Astrocyte of the cerebellum (primary cell): Measurements from ENCODE around the gene ARMC9.
"Not testable (repeated sequence)": the region's sequence is repeated elsewhere in the genome, so short reads cannot be mapped to it uniquely, and the experiment has no call there.

Source experiments
- DNase-seq: peaks from one replicate; pipeline ENCODE4 v3.0.0-alpha.2; 2011; ENCODE audit warnings: low read depth
- H3K4me3 ChIP-seq: 2 replicates; pipeline ENCODE4 v1.5.1; 2011; ENCODE audit warnings: mild to moderate bottlenecking, low read depth, low read length, moderate library complexity
- in situ Hi-C: cut with HindIII; loops from 2 replicates; pipeline ENCODE4 v1.10.0; 2017; ENCODE audit warnings: low sequenced_read_pairs
- TF ChIP-seq, protein P1 (sequence below): IDR thresholded peaks from 2 replicates; pipeline ENCODE4 v1.5.1; 2012; ENCODE audit warnings: low read length, low read depth, moderate library complexity, mild to moderate bottlenecking; ENCODE audit errors: missing control alignments

Gene ARMC9

DNA sequence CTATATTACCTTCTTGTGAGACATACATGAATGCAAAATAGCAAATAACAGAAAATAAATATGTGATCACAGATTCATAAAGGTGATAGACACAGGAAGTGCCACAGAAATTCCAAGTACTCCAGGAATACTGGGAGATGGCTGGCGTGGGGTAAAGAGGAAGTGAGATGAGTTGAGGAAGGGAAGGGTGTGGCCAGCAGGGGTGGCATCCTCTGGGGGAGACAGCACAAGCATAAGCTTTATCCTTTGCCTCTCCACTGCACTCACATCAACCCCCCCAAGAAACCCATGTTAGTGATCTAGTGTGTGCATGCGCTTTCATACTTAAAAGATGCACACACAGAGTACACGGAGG, 102.3 kb downstream of the ARMC9 start:
- no peak for DNase-seq
- TF ChIP-seq, protein P1, sequence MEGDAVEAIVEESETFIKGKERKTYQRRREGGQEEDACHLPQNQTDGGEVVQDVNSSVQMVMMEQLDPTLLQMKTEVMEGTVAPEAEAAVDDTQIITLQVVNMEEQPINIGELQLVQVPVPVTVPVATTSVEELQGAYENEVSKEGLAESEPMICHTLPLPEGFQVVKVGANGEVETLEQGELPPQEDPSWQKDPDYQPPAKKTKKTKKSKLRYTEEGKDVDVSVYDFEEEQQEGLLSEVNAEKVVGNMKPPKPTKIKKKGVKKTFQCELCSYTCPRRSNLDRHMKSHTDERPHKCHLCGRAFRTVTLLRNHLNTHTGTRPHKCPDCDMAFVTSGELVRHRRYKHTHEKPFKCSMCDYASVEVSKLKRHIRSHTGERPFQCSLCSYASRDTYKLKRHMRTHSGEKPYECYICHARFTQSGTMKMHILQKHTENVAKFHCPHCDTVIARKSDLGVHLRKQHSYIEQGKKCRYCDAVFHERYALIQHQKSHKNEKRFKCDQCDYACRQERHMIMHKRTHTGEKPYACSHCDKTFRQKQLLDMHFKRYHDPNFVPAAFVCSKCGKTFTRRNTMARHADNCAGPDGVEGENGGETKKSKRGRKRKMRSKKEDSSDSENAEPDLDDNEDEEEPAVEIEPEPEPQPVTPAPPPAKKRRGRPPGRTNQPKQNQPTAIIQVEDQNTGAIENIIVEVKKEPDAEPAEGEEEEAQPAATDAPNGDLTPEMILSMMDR: no peak
- in situ Hi-C loops: loop anchor here (5.0 kb wide), 1 partner anchor 157 kb away; no protein-coding TSS in a partner anchor
- no peak overlapping the region for H3K4me3 ChIP-seq

DNA sequence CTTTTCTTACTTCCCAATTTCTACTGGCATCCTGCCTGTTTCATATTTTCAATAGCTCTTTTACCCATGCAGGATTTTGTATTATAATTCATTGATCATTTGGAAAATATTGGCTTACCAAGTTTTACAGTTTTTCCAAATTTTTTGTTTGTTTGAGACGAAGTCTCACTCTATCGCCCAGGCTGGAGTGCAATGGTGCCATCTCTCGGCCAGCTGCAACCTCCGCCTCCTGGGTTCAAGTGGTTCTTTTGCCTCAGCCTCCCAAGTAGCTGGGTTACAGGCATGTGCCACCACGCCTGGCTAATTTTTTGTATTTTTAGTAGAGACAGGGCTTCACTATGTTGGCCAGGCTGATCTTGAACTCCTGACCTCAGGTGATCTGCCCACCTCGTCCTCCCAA, 105.8 kb downstream of the ARMC9 start:
- not testable (repeated sequence) for H3K4me3 ChIP-seq, DNase-seq
- in situ Hi-C loops: loop anchor here (5.0 kb wide), 1 partner anchor 153 kb away; no protein-coding TSS in a partner anchor

DNA sequence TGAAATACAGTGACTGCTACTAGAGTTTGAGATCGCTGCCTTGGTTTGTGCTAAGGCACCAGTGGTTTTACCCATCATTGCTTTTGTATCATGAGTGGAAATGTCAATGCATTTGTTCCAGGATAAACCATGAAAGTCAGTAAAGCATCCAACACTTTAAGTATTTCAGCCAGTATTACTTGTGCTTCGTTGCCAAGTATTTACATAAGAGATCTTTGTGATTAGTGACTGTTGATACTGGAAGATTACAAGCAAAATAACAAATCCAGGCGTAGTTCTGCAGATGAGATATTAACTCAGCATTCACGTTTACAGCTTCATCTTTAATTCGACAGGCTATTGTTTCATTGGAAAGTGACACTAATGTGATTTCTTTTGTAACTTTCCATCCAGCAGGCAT, 106.8 kb downstream of the ARMC9 start:
- H3K4me3 ChIP-seq: no peak overlapping the region
- in situ Hi-C loops: no loop called here
- no peak for DNase-seq
- TF ChIP-seq, protein P1: no peak

DNA sequence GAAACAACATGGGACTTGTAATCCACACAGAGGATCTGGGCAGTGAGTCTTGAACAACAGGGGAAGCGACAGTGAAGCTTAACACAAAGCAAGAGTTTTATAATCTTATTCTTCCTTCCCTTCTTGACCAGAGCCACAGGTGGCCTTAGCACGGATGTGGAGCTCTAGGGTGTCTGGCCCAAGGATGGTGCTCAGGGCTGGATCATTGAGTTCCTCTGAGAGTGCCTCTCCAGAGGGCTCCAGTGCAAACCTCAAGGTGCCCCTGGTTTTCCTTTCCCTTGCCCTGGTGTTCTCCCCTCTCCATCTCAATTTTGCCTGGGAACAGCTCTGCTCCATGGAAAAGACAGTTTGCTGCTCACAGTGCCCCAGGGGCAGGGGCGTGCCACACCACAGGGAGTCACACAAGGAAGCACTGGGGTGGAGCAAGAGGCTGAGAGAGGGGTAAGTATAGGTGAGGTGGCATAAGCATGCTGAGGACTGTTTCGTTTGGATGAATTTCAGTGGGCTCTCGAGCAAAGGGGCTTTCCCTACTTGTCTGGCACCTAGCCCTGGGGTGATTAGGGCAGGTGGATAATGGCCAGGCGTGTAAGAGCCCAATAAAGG, 108.5 kb downstream of the ARMC9 start:
- TF ChIP-seq, protein P1: no peak
- DNase-seq: no peak
- in situ Hi-C loops: no loop called here
- H3K4me3 ChIP-seq: no peak overlapping the region

DNA sequence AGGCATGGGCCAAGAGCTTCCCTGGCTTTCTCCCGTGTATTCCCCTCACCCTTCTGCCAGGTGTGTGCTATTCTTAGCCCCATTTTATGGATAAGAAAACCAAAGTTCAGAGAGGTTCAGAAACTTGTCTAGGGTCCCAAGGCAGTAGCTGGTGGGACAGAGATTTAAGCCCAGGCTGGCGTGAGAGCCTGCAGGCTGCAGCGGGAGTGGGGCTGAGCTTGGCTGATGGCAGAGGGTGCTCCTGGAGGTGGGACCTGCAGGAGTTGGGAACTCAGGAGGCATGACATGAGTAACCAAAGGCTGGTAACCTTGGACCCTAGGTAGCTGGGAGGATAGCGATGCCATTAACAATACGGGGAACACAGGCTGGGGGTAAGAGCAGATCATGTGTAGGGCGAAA, 109.8 kb downstream of the ARMC9 start:
- no peak for DNase-seq
- in situ Hi-C loops: no loop called here
- H3K4me3 ChIP-seq: no peak overlapping the region
- TF ChIP-seq, protein P1: no peak

DNA sequence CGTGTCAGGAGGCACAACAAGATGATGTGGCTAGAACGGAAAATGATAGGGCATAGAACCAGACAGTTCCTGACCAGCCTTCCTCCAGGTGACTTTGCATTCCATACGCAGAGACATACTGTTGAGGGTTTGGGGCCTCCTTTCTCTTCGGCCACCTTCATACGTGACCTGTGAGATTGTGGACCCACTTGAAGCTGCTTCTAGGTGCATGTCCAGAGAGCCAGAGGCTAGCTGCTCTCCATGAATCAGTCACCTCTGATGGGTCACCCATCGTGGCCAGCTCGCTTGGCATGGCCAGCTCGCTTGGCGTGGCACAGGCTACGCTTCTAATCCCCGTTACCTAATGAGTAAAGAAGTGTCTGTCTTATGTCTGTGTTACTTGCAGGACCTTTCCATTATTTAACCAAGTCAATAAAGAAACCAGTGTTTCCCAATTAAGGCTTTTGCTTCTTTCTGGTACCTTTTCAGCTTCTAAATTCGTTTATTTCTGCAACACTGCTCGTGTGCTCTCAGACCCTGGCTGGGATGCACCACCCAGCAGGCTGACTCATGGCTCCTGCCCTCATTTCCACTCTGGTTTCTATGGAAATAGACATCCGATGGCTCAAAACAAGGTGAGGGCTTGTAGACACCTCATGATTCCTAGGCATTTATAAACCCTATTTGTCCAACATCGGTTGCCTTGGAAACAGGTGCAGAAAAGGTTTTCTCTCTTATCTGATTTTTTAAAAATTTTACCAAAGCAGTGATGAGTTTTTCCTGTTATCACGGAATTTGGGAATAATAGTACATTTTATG, 110.4 kb downstream of the ARMC9 start:
- in situ Hi-C loops: no loop called here
- TF ChIP-seq, protein P1: no peak
- DNase-seq: peak; percentile 42
- no peak overlapping the region for H3K4me3 ChIP-seq

DNA sequence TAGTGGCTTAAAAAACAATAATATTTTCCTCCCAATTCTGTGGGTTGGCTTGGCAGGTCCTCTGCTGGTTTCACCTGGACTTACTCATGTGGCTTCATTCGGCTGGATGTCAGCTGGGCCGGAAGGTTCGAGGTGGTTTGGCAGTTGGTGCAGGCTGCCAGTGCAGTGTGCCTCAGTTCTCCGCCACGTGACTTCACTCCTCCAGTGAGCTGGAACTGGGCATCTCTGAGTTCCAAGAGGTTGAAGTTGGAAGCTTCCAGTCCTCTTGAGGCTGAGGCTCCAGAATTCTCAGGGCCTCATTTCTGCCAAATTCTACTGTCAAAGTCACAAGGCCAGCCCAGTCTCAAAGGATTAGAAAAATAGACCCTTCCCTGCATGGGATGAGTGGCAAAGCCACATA, 113.6 kb downstream of the ARMC9 start:
- TF ChIP-seq, protein P1: no peak
- H3K4me3 ChIP-seq: no peak overlapping the region
- DNase-seq: no peak
- in situ Hi-C loops: no loop called here
